Measurements from ENCODE around the gene DIP2A. TPM values are rescaled to one million over a fixed set of nuclear protein-coding genes. Genes with fewer than 3 reads are reported as not detected.

Gene DIP2A
- total and polyA plus RNA-seq, 2 of the 13 experiments (the other 11 are each of a cell fraction or from before 2014, with no cell fraction given) = 18.5 to 37.6 TPM

- peak; percentile 46; the same call in 1 of the 2 replicates for TF ChIP-seq ZSCAN25 (CRISPR knock-in tag; IDR thresholded peaks at IDR 0.05)
- TF ChIP-seq NR2C2 (CRISPR knock-in tag; IDR thresholded peaks at IDR 0.05; ENCODE audit: borderline replicate concordance) = no peak
- TF ChIP-seq MTF1 (CRISPR knock-in tag; IDR thresholded peaks at IDR 0.05) = no peak
- no peak for TF ChIP-seq ZNF296 (CRISPR knock-in tag; conservative IDR thresholded peaks at IDR 0.05)
- TF ChIP-seq ZFY (CRISPR knock-in tag; IDR thresholded peaks at IDR 0.05) = no peak
- no peak for TF ChIP-seq ZBTB1 (CRISPR knock-in tag; IDR thresholded peaks at IDR 0.05; ENCODE audit: borderline replicate concordance)
- no peak for TF ChIP-seq ZFP37 (CRISPR knock-in tag; IDR thresholded peaks at IDR 0.05; ENCODE audit: borderline replicate concordance)
- no peak for TF ChIP-seq SIN3A (IDR thresholded peaks at IDR 0.05; ENCODE audit: borderline replicate concordance, low read depth, low read length)
- no peak for TF ChIP-seq MBNL3 (CRISPR knock-in tag; conservative IDR thresholded peaks at IDR 0.05)
- no peak for TF ChIP-seq ZNF160 (CRISPR knock-in tag; IDR thresholded peaks at IDR 0.05)
- no peak for TF ChIP-seq ZNF180 (CRISPR knock-in tag; IDR thresholded peaks at IDR 0.05; ENCODE audit: borderline replicate concordance, low read depth)
- TF ChIP-seq EP300 (IDR thresholded peaks at IDR 0.05; ENCODE audit: low read depth in 2 of 2, low read length in 2 of 2) = no peak
- TF ChIP-seq EP300 (CRISPR knock-in tag; IDR thresholded peaks at IDR 0.05; ENCODE audit: borderline replicate concordance) = no peak
- TF ChIP-seq ZBTB37 (CRISPR knock-in tag; IDR thresholded peaks at IDR 0.05) = no peak
- TF ChIP-seq HNF1B (CRISPR knock-in tag; IDR thresholded peaks at IDR 0.05) = 0 out of 2 replicates have a peak, but pooled peaks have one; percentile 17
- TF ChIP-seq ZNF768 (CRISPR knock-in tag; IDR thresholded peaks at IDR 0.05) = no peak
- no peak for TF ChIP-seq ZNF577 (CRISPR knock-in tag; IDR thresholded peaks at IDR 0.05; ENCODE audit: borderline replicate concordance, low read depth)
- TF ChIP-seq ZSCAN5A (CRISPR knock-in tag; IDR thresholded peaks at IDR 0.05; ENCODE audit: borderline replicate concordance) = no peak
- TF ChIP-seq IRF1 (CRISPR knock-in tag; IDR thresholded peaks at IDR 0.05; ENCODE audit: low read depth) = no peak
- TF ChIP-seq FOSL1 (CRISPR knock-in tag; IDR thresholded peaks at IDR 0.05; ENCODE audit: borderline replicate concordance) = no peak
- no peak for TF ChIP-seq NFRKB (IDR thresholded peaks at IDR 0.05)
- no peak for TF ChIP-seq TIGD3 (CRISPR knock-in tag; IDR thresholded peaks at IDR 0.05; ENCODE audit: borderline replicate concordance)
- no peak for TF ChIP-seq ZNF598 (CRISPR knock-in tag; IDR thresholded peaks at IDR 0.05; ENCODE audit: borderline replicate concordance)
- no peak for TF ChIP-seq XRCC5 (optimal IDR thresholded peaks at IDR 0.05; ENCODE audit: low read length)
- TF ChIP-seq PAWR (CRISPR knock-in tag; IDR thresholded peaks at IDR 0.05; ENCODE audit: borderline replicate concordance) = no peak
These were observed 123.2 kb downstream of the DIP2A start (continued) for GRCh38 chr21:46581780-46582307.

All from HepG2 (cell line).